ENCODE measurements around the gene CT45A5.
"Not testable (repeated sequence)": the region's sequence is repeated elsewhere in the genome, so short reads cannot be mapped to it uniquely, and the experiment has no call there.

Gene CT45A5, protein sequence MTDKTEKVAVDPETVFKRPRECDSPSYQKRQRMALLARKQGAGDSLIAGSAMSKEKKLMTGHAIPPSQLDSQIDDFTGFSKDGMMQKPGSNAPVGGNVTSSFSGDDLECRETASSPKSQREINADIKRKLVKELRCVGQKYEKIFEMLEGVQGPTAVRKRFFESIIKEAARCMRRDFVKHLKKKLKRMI

DNA sequence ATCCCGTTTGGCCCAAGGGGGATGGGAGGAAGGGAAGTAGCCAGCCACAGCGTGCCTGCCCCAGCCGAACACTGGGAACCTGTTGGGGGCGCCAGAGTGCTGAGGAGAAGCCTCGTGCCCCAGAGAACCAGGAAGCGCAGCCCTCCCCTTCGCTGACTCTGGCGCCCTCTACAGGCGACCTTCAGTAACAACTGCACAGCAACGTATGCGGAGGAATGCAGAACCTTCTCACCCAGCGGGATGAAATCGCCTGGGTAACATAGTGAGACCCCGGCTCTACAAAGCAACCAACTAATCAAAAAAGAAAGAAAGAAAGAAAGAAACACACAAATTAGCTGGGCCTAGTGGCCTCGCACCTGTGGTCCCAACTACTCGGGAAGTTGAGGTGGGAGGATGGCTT is at the start of gene CT45A5:
TSS of gene CT45A5 (minus strand) at position 101 of the 400 bp plus-strand sequence. CDS start 3,774 bp downstream, outside the sequence.
- not testable (repeated sequence) for DNase-seq

DNA sequence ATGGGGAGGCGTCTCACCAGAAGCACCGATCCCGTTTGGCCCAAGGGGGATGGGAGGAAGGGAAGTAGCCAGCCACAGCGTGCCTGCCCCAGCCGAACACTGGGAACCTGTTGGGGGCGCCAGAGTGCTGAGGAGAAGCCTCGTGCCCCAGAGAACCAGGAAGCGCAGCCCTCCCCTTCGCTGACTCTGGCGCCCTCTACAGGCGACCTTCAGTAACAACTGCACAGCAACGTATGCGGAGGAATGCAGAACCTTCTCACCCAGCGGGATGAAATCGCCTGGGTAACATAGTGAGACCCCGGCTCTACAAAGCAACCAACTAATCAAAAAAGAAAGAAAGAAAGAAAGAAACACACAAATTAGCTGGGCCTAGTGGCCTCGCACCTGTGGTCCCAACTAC is 34.6 kb upstream of the CT45A5 start, which contains the start of gene CT45A2:
TSS of gene CT45A2 (minus strand) at position 101 of the 400 bp plus-strand sequence. CDS start 3,747 bp downstream, outside the sequence.
- not testable (repeated sequence) for DNase-seq

DNA sequence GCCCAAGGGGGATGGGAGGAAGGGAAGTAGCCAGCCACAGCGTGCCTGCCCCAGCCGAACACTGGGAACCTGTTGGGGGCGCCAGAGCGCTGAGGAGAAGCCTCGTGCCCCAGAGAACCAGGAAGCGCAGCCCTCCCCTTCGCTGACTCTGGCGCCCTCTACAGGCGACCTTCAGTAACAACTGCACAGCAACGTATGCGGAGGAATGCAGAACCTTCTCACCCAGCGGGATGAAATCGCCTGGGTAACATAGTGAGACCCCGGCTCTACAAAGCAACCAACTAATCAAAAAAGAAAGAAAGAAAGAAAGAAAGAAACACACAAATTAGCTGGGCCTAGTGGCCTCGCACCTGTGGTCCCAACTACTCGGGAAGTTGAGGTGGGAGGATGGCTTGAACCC is 17.4 kb upstream of the CT45A5 start, which contains the start of gene CT45A6:
TSS of gene CT45A6 (minus strand) at position 101 of the 400 bp plus-strand sequence. CDS start 3,794 bp downstream, outside the sequence.
- not testable (repeated sequence) for DNase-seq

DNA sequence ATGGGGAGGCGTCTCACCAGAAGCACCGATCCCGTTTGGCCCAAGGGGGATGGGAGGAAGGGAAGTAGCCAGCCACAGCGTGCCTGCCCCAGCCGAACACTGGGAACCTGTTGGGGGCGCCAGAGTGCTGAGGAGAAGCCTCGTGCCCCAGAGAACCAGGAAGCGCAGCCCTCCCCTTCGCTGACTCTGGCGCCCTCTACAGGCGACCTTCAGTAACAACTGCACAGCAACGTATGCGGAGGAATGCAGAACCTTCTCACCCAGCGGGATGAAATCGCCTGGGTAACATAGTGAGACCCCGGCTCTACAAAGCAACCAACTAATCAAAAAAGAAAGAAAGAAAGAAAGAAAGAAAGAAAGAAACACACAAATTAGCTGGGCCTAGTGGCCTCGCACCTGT is 17.2 kb downstream of the CT45A5 start, which contains the start of gene CT45A3:
TSS of gene CT45A3 (minus strand) at position 101 of the 400 bp plus-strand sequence. CDS start 3,747 bp downstream, outside the sequence.
- DNase-seq = not testable (repeated sequence)

DNA sequence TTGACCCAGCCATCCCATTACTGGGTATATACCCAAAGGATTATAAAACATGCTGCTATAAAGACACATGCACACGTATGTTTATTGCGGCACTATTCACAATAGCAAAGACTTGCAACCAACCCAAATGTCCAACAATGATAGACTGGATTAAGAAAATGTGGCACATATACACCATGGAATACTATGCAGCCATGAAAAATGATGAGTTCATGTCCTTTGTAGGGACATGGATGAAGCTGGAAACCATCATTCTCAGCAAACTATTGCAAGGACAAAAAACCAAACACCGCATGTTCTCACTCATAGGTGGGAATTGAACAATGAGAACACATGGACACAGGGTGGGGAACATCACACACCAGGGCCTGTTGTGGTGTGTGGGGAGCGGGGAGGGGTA is 40.6 kb downstream of the CT45A5 start:
- not testable (repeated sequence) for DNase-seq

DNA sequence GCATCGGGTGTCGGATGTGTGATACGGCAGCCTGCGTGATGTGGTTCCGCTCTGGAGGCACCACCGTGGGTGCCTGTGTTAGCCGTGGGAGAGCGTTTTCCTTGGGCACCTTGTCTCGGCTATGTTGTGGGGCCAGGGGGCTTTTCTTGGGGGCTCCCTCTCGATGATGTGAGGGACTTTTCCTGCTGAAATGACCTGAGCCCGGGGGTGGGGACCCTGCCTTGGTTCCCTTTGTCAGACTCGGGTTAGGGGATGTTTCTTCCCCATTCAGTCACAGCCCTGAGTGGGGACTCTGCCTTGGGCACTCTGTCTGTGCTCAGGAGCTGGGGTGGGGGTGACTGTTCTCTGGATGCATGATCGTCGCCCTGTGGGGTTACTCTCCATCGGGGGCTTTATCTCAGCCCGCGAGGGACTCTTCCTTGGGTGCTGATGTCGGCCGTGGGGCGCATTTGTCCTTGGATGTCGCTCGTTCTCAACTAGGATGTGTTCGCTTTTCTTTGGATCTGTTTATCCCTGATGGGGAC is 44.0 kb downstream of the CT45A5 start:
- no peak for DNase-seq

DNA sequence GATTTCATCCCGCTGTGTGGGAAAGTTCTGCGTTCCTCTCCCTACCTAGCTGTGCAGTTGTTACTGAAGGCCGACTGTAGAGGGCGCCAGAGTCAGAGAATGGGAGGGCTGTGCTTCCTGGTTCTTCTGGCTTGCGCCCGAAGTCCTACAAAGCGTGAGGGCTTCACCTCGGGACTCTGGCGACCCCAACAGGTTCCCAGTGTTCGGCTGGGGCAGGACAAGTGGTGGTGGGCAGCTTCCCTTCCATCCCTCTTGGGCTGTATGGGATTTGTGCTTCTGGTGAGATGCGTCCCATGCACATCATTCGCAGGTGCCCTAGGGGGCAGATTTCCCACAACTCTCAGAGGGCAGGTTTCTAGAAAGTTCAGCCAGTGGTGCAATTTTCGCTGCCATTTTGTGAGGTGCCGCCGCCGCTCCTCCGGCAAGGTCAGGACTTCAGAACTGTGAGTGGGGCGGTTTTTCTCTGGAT is 44.6 kb downstream of the CT45A5 start:
- no peak for DNase-seq

DNA sequence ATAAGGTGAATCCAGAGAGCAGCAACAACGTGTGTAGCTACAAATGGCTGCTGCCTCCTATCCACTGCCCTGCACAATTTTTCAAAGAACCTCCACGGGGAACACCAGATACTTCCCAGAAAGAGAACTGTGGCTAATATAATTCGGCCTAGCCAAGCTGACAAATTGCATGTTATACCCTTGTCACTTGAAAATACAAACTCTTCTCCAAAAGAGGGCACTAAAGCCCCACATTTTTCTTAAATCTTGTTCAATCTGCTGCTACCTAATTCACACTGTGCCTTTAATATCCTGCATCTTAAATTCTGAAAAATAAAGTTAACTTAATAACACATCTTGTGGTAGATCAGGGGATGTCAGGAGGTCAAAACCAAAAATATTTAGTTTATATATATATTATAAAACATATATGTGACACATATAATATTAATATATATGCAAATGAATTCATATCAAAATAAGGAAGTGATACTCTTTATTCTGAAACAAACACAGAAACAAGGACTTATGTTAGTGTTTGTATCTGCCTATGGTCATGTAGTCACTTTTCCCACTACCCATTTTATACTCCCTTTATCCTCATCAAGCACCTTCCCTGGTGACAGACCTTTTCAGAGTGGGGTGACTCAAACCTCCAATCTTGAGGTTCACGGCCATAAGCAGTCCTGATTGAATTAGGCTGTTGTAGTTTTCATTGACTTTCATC is 47.8 kb downstream of the CT45A5 start:
- no peak for DNase-seq

DNA sequence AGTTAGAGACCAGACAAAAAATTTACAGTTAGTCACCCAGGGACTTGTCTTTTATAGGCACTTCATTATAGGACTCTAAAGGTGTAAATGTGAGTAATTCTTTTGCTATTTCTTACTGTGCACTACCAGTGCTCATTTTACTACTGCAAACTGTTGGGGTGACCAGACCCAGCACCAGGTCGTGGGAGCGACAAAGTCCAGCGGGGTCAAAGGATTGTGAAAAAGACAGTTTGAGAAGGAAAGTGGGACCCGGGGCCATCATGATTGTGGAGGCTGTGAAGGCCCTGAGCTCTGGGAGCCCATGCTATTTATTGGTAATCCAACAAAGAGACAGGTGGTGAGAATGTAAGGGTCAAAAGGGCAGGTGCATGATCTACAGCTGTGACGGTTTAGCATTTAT is 50.6 kb downstream of the CT45A5 start:
- DNase-seq = not testable (repeated sequence)

Data from hypothalamus (tissue), 51 donors.